HG03060 (cell line): Measurements from ENCODE around the gene RPRML.

Experiments
- ATAC-seq: cut with Tn5 transposase; IDR thresholded peaks from one replicate; pipeline ENCODE4 v1.9.1; 2021; ENCODE audit warnings: low read depth, moderate number of reproducible peaks; ENCODE audit not compliant: unreplicated experiment

Gene RPRML

GRCh38 chr17:46948544-46948943 lies 30.5 kb downstream of the RPRML start:
- ATAC-seq, result no peak

- no peak for ATAC-seq
Measured at GRCh38 chr17:46947216-46947615, 31.8 kb downstream of the RPRML start.

GRCh38 chr17:46944931-46945330 lies 34.1 kb downstream of the RPRML start:
- ATAC-seq, result no peak

GRCh38 chr17:46943501-46944393 lies 35.3 kb downstream of the RPRML start:
- no peak for ATAC-seq

- ATAC-seq, result no peak
Measured at GRCh38 chr17:46943218-46943500, 35.9 kb downstream of the RPRML start.

GRCh38 chr17:46942441-46943217 lies 36.4 kb downstream of the RPRML start:
- ATAC-seq, result no peak

- no peak for ATAC-seq
Measured at GRCh38 chr17:46940692-46941404, 38.2 kb downstream of the RPRML start.

- no peak for ATAC-seq
Measured at GRCh38 chr17:46935658-46936266, 43.3 kb downstream of the RPRML start.

- ATAC-seq, result no peak
Measured at GRCh38 chr17:46931596-46931995, 47.5 kb downstream of the RPRML start.

GRCh38 chr17:46930051-46930450 lies 49.0 kb downstream of the RPRML start:
- ATAC-seq, result no peak

- ATAC-seq, result no peak
Measured at GRCh38 chr17:46929413-46929812, 49.6 kb downstream of the RPRML start.

GRCh38 chr17:46928467-46929261 lies 50.4 kb downstream of the RPRML start:
- no peak for ATAC-seq
